ENCODE data around the gene BORCS6. TPM values are rescaled to one million over a fixed set of nuclear protein-coding genes. Genes with fewer than 3 reads are reported as not detected.

Gene BORCS6
- total and polyA plus RNA-seq, 2 of the 13 experiments (the other 11 are each of a cell fraction or from before 2014, with no cell fraction given) = 2.0 to 5.1 TPM

GRCh38 chr17:8225813-8226535 lies 36.0 kb upstream of the BORCS6 start:
- H3K36me3 ChIP-seq (replicated peaks in 1 of 2; ENCODE audit: control insufficient read depth in 1 of 2, insufficient read depth in 2 of 2, low read length in 2 of 2) = peaks cover 17 to 39% of the 10 kb centered on the region in 2 experiments
- H3K9ac ChIP-seq (ENCODE audit: insufficient read depth, low read depth, low read length) = no peak overlapping the region
- H3K9me3 ChIP-seq (ENCODE audit: low read length) = no peaks in the 10 kb centered on the region
- no peak for ATAC-seq
- H2AFZ ChIP-seq (ENCODE audit: low read length) = no peak overlapping the region
- H3K4me2 ChIP-seq (ENCODE audit: low read depth, low read length) = no peak overlapping the region
- no TSS peak for BruUV-seq (replicated peaks)
- in situ Hi-C loops (cut with HindIII; ENCODE audit: extremely low pct_ligation_motif_present, low pct_unique_long_range_greater_than_20kb) = no loop called here
- H3K27me3 ChIP-seq (ENCODE audit: control insufficient read depth in 1 of 2, insufficient read depth in 2 of 2, low read length in 2 of 2) = no peaks in the 10 kb centered on the region; a peak in 1 of 5 replicates
- intact Hi-C loops (cut with micrococcal nuclease; ENCODE audit: unreplicated experiment) = no loop called here
- no peaks in the 10 kb centered on the region for H3K79me2 ChIP-seq (ENCODE audit: insufficient read depth, low read length)
- no peak overlapping the region for H3K4me3 ChIP-seq (replicated peaks in 1 of 3; ENCODE audit: insufficient read depth in 1 of 3, low read depth in 2 of 3, low read length in 3 of 3)
- ChIA-PET POLR2A (interaction anchor here (1.5 to 7.1 kb wide), 2 partner anchors 9 to 15 kb away, joined by 3 to 89 read pairs; partner anchors contain the start of gene AURKB), CTCF (ENCODE audit: low intra/inter-chr PET ratio, low total read pairs) (no interaction called here)
- DNase-seq (ENCODE audit: low spot score) = no peak
- 92% methylated on average over 20 of the region's 20 CpGs for WGBS (ENCODE audit: low lambda C conversion rate)
- peaks cover 8% of the 10 kb centered on the region for H3K4me1 ChIP-seq (ENCODE audit: insufficient read depth, low read length)
- no peak overlapping the region for H3K27ac ChIP-seq (ENCODE audit: extremely low read length, insufficient read depth, low read length)
- FAIRE-seq = no peak
- H4K20me1 ChIP-seq (ENCODE audit: insufficient read depth, low read length) = peaks cover 4% of the 10 kb centered on the region; the same call in 1 of the 2 replicates
- TF ChIP-seq DPF2 (CRISPR knock-in tag; IDR thresholded peaks at IDR 0.05; ENCODE audit: borderline replicate concordance, low read depth) = no peak
- no peak for TF ChIP-seq ZNF460 (CRISPR knock-in tag; IDR thresholded peaks at IDR 0.05; ENCODE audit: borderline replicate concordance)
- TF ChIP-seq POLR2G (IDR thresholded peaks at IDR 0.05; ENCODE audit: low read depth, low read length) = peak; percentile 27; the same call in 1 of the 2 replicates
- TF ChIP-seq MAZ (IDR thresholded peaks at IDR 0.05; ENCODE audit: borderline replicate concordance, low read depth, low read length) = no peak
- no peak for TF ChIP-seq MAZ (CRISPR knock-in tag; IDR thresholded peaks at IDR 0.05; ENCODE audit: low read depth)
- no peak for TF ChIP-seq ZNF749 (CRISPR knock-in tag; IDR thresholded peaks at IDR 0.05; ENCODE audit: borderline replicate concordance)
- peak; percentile 86 for TF ChIP-seq ZNF24 (IDR thresholded peaks at IDR 0.05)
- TF ChIP-seq ZNF274 (CRISPR knock-in tag; IDR thresholded peaks at IDR 0.05) = no peak
- no peak for TF ChIP-seq ZBTB25 (CRISPR knock-in tag; IDR thresholded peaks at IDR 0.05)
- peak; percentile 69; the same call in 1 of the 2 replicates for TF ChIP-seq ZBTB33 (CRISPR knock-in tag; IDR thresholded peaks at IDR 0.05)
- no peak for TF ChIP-seq AFF4 (CRISPR knock-in tag; IDR thresholded peaks at IDR 0.05)
- TF ChIP-seq RFX5 (IDR thresholded peaks at IDR 0.05; ENCODE audit: low read depth, low read length) = no peak
- no peak for TF ChIP-seq TBL1XR1 (IDR thresholded peaks at IDR 0.05; ENCODE audit: borderline replicate concordance, low read length, partially characterized antibody)
- no peak for TF ChIP-seq KAT8 (CRISPR knock-in tag; IDR thresholded peaks at IDR 0.05)
- TF ChIP-seq POLR2AphosphoS5 (IDR thresholded peaks at IDR 0.05; ENCODE audit: low read depth, low read length) = peak; percentile 43; the same call in 1 of the 2 replicates
- no peak for TF ChIP-seq NFE2L1 (CRISPR knock-in tag; IDR thresholded peaks at IDR 0.05; ENCODE audit: borderline replicate concordance)

Measured in HepG2 (cell line).